Neural cell (in vitro differentiated cells): Measurements from ENCODE around the gene ARHGEF10L. TPM values are rescaled to one million over a fixed set of nuclear protein-coding genes. Genes with fewer than 3 reads are reported as not detected.

ENCODE experiments used
- H2AFZ ChIP-seq: fragments of 200-600, 300-800 bp; sonication (generic), shearing (Covaris generic); 2 replicates; pipeline ENCODE4 v1.6.0; 2014; ENCODE audit warnings: low read depth, mild to moderate bottlenecking, antibody characterized with exemption, low read length, moderate library complexity
- H3F3A ChIP-seq: fragments of 200-600 bp; shearing (Covaris generic); 2 replicates; pipeline ENCODE4 v1.6.1; 2016; ENCODE audit warnings: mild to moderate bottlenecking, moderate library complexity, mixed read lengths, antibody characterized with exemption, low read length; ENCODE audit not compliant: insufficient read depth, poor library complexity, severe bottlenecking
- H3K27ac ChIP-seq: fragments of 200-600, 300-800 bp; sonication (generic), shearing (Covaris generic); 2 replicates; pipeline ENCODE4 v1.5.1; 2014; ENCODE audit warnings: mild to moderate bottlenecking, low read length, moderate library complexity
- H3K27me3 ChIP-seq: fragments of 300-800, 200-600 bp; sonication (generic), shearing (Covaris generic); 2 replicates; pipeline ENCODE4 v1.6.0; 2014; ENCODE audit warnings: mild to moderate bottlenecking, low read depth, low read length, moderate library complexity; ENCODE audit not compliant: insufficient read depth
- H3K36me3 ChIP-seq: fragments of 300-800, 200-600 bp; sonication (generic), shearing (Covaris generic); 2 replicates; pipeline ENCODE4 v1.5.1; 2014; ENCODE audit warnings: mild to moderate bottlenecking, antibody characterized with exemption, low read length, moderate library complexity; ENCODE audit not compliant: insufficient read depth
- H3K4me2 ChIP-seq: fragments of 300-800, 200-600 bp; sonication (generic), shearing (Covaris generic); 2 replicates; pipeline ENCODE4 v1.6.0; 2014; ENCODE audit warnings: mild to moderate bottlenecking, low read length
- H3K4me3 ChIP-seq: fragments of 300-800, 200-600 bp; sonication (generic), shearing (Covaris generic); 2 replicates; pipeline ENCODE4 v1.5.1; 2014; ENCODE audit warnings: mild to moderate bottlenecking, low read length, moderate library complexity
- H3K79me2 ChIP-seq: fragments of 200-600 bp; shearing (Covaris generic); replicated peaks from 2 replicates; pipeline ENCODE4 v1.6.0; 2014; ENCODE audit warnings: mild to moderate bottlenecking, low read length, moderate library complexity; ENCODE audit not compliant: insufficient read depth
- H3K9ac ChIP-seq: fragments of 300-800, 200-600 bp; sonication (generic), shearing (Covaris generic); 2 replicates; pipeline ENCODE4 v1.6.1; 2016; ENCODE audit warnings: mild to moderate bottlenecking, low read length, mixed read lengths
- H3K9me2 ChIP-seq: fragments of 200-600 bp; shearing (Covaris generic); 2 replicates; pipeline ENCODE4 v1.6.1; 2016; ENCODE audit warnings: mild to moderate bottlenecking, low read length, mixed read lengths; ENCODE audit not compliant: insufficient read depth
- H3K9me3 ChIP-seq: fragments of 200-600, 300-800 bp; sonication (generic), shearing (Covaris generic); 2 replicates; pipeline ENCODE4 v1.6.1; 2016; ENCODE audit warnings: mild to moderate bottlenecking, mixed run types, low read length, moderate library complexity, mixed read lengths
- H4K20me1 ChIP-seq: fragments of 200-600 bp; shearing (Covaris generic); 2 replicates; pipeline ENCODE4 v1.6.1; 2016; ENCODE audit warnings: mild to moderate bottlenecking, mixed run types; ENCODE audit not compliant: insufficient read depth
- CTCF ChIP-seq: fragments of 450-650 bp; IDR thresholded peaks from 2 replicates; pipeline ENCODE4 v1.5.1; 2014; ENCODE audit warnings: antibody characterized with exemption, mild to moderate bottlenecking, moderate library complexity; ENCODE audit not compliant: poor library complexity, severe bottlenecking
- EP300 ChIP-seq: fragments of 450-650 bp; conservative IDR thresholded peaks from 2 replicates; pipeline ENCODE4 v1.6.1; 2014; ENCODE audit warnings: antibody characterized with exemption, mild to moderate bottlenecking, moderate library complexity; ENCODE audit not compliant: poor library complexity, severe bottlenecking
- EZH2 ChIP-seq: fragments of 200-600, 300-800 bp; shearing (Covaris generic), sonication (generic); IDR thresholded peaks from 2 replicates; pipeline ENCODE4 v1.6.1; 2014; ENCODE audit warnings: antibody characterized with exemption, low read length, borderline replicate concordance, mild to moderate bottlenecking; ENCODE audit not compliant: insufficient read depth, poor library complexity, severe bottlenecking
- MXI1 ChIP-seq: fragments of 450-650 bp; conservative IDR thresholded peaks from 2 replicates; pipeline ENCODE4 v1.6.1; 2014; ENCODE audit warnings: antibody characterized with exemption, mild to moderate bottlenecking; ENCODE audit not compliant: poor library complexity, severe bottlenecking
- POLR2AphosphoS5 ChIP-seq: IDR thresholded peaks from 2 replicates; pipeline ENCODE4 v1.6.1; 2012
- RAD21 ChIP-seq: fragments of 450-650 bp; conservative IDR thresholded peaks from 2 replicates; pipeline ENCODE4 v1.6.1; 2014; ENCODE audit warnings: antibody characterized with exemption, mild to moderate bottlenecking, moderate library complexity
- REST ChIP-seq: IDR thresholded peaks from 2 replicates; pipeline ENCODE4 v1.6.1; 2012; ENCODE audit warnings: borderline replicate concordance
- SMC3 ChIP-seq: fragments of 450-650 bp; conservative IDR thresholded peaks from 2 replicates; pipeline ENCODE4 v1.6.1; 2014; ENCODE audit warnings: antibody characterized with exemption, mild to moderate bottlenecking, moderate library complexity; ENCODE audit not compliant: poor library complexity
- TAF1 ChIP-seq: IDR thresholded peaks from 2 replicates; pipeline ENCODE4 v1.6.1; 2012; ENCODE audit warnings: low read depth
- polyA plus RNA-seq: library from polyadenylated mRNA; depleted of rRNA; stranded (reverse); fragments of >200 nt; gene quantifications from 2 replicates; pipeline ENCODE4 v1.2.3, GENCODE V29; 2014

ARHGEF10L gene
- polyA plus RNA-seq, 1 donor from 2014 or later: 123 TPM

DNA sequence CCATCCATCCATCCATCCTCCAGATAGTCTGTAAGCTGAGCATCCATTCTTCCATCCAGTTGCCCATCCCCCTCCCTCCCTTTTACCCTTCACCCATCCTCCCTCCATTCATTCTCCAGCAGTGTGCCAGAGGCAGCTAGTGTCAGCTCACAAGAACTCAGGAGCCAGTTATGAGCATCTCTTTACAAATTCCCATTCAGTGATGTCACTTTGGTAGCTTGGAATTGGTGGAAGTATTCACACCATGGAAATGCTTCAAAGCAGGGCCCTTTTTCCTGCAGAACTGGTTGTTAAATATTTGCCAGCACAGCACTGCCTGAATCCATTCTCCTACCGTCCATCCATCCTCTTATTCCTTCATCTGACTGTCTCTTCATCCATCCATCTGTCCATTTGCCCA lies 72.5 kb downstream of the ARHGEF10L start:
- no peaks in the 10 kb centered on the region for H4K20me1 ChIP-seq
- H3F3A ChIP-seq: no peaks in the 10 kb centered on the region
- H3K4me3 ChIP-seq: no peak overlapping the region
- no peak overlapping the region for H3K9ac ChIP-seq
- no peaks in the 10 kb centered on the region for H3K79me2 ChIP-seq
- H3K9me3 ChIP-seq: no peaks in the 10 kb centered on the region
- no peak overlapping the region for H3K27ac ChIP-seq
- no peak overlapping the region for H3K4me2 ChIP-seq
- TF ChIP-seq RAD21: no peak
- no peak overlapping the region for H2AFZ ChIP-seq
- H3K9me2 ChIP-seq: no peaks in the 10 kb centered on the region
- H3K36me3 ChIP-seq: no peaks in the 10 kb centered on the region
- no peaks in the 10 kb centered on the region for H3K27me3 ChIP-seq

- H3K27ac ChIP-seq: no peak overlapping the region
Measured at GRCh38 chr1:17612831-17613230, 73.3 kb downstream of the ARHGEF10L start.

More at GRCh38 chr1:17612831-17613230, 73.3 kb downstream of the ARHGEF10L start:
- Histone ChIP-seq H3K36me3 (no peaks in the 10 kb centered on the region), H2AFZ (no peak overlapping the region), H3K9me3 (no peaks in the 10 kb centered on the region), H3K79me2 (no peaks in the 10 kb centered on the region), H3K4me3 (no peak overlapping the region), H3K9ac (no peak overlapping the region), H3K4me2 (no peak overlapping the region), H3K27me3 (no peaks in the 10 kb centered on the region), H3F3A (no peaks in the 10 kb centered on the region), H4K20me1 (no peaks in the 10 kb centered on the region), H3K9me2 (no peaks in the 10 kb centered on the region)
- TF ChIP-seq RAD21: no peak
- no peak for TF ChIP-seq EP300
- no peak for TF ChIP-seq MXI1
- TF ChIP-seq POLR2AphosphoS5: no peak
- no peak for TF ChIP-seq CTCF
- TF ChIP-seq EZH2: no peak
- no peak for TF ChIP-seq REST
- no peak for TF ChIP-seq TAF1
- TF ChIP-seq SMC3: no peak
